HepG2 (cell line): ENCODE measurements around the gene SF1. TPM values are rescaled to one million over a fixed set of nuclear protein-coding genes. Genes with fewer than 3 reads are reported as not detected.

ENCODE experiments used
- BRCA1 ChIP-seq: sonication (generic); formaldehyde crosslinking; IDR thresholded peaks from 2 replicates; pipeline ENCODE4 v1.4.0; 2020; ENCODE audit warnings: missing genetic modification reagents
- EZH2 ChIP-seq: conservative IDR thresholded peaks from 2 replicates; pipeline ENCODE4 v1.6.1; 2012; ENCODE audit warnings: mild to moderate bottlenecking, low read depth, low read length, moderate library complexity
- KLF9 ChIP-seq: IDR thresholded peaks from 2 replicates; pipeline ENCODE4 v1.6.1; 2016; ENCODE audit warnings: low read depth
- RXRA ChIP-seq: sonication (generic); formaldehyde crosslinking; IDR thresholded peaks from 2 replicates; pipeline ENCODE4 v1.5.1; 2020; ENCODE audit warnings: missing genetic modification reagents
- SAP130 ChIP-seq: IDR thresholded peaks from 2 replicates; pipeline ENCODE4 v1.6.1; 2016; ENCODE audit warnings: low read depth
- SP4 ChIP-seq: sonication (generic); formaldehyde crosslinking; IDR thresholded peaks from 2 replicates; pipeline ENCODE4 v1.8.1; 2023; ENCODE audit warnings: mild to moderate bottlenecking, missing genetic modification reagents
- SPEN ChIP-seq: sonication (generic); formaldehyde crosslinking; IDR thresholded peaks from 2 replicates; pipeline ENCODE4 v1.5.1; 2020; ENCODE audit warnings: low read depth, mild to moderate bottlenecking, missing genetic modification reagents
- SRSF9 ChIP-seq: fragments of 200-400 bp; formaldehyde crosslinking; IDR thresholded peaks from 2 replicates; pipeline ENCODE4 v1.6.1; 2018; ENCODE audit warnings: borderline replicate concordance, mild to moderate bottlenecking, low read depth, low read length; ENCODE audit not compliant: insufficient read depth, poor library complexity, severe bottlenecking
- STAG1 ChIP-seq: sonication (generic); formaldehyde crosslinking; IDR thresholded peaks from 2 replicates; pipeline ENCODE4 v1.4.0; 2020; ENCODE audit warnings: missing genetic modification reagents
- TARDBP ChIP-seq: sonication (generic); formaldehyde crosslinking; IDR thresholded peaks from 2 replicates; pipeline ENCODE4 v1.8.0; 2022; ENCODE audit warnings: mild to moderate bottlenecking, missing genetic modification reagents
- ZNF572 ChIP-seq: sonication (generic); formaldehyde crosslinking; IDR thresholded peaks from 2 replicates; pipeline ENCODE4 v1.5.1; 2020; ENCODE audit warnings: mild to moderate bottlenecking, missing genetic modification reagents
- ZNF619 ChIP-seq: sonication (generic); formaldehyde crosslinking; IDR thresholded peaks from 2 replicates; pipeline ENCODE4 v1.4.0; 2020; ENCODE audit warnings: mild to moderate bottlenecking, missing genetic modification reagents
- polyA plus RNA-seq, 8 experiments: library from polyadenylated mRNA; depleted of rRNA in 3 of 8; stranded (reverse) in 7 of 8; unstranded in 1 of 8; fragments of >200 nt; fragmentation: Illumina TruSeq in 4 of 8; extraction: Trizol in 4 of 8; gene quantifications; 2 replicates each; pipeline versions ENCODE4 v1.2.1 to v1.2.3, GENCODE V29; 2011 to 2016; ENCODE audit warnings: low read depth in 4 of 8, missing spikeins in 1 of 8, mixed read lengths in 1 of 8; ENCODE audit not compliant: insufficient read depth in 1 of 8
- total RNA-seq, 5 experiments: library from RNA; depleted of rRNA; stranded (reverse); fragments of >200 nt; fragmentation: Illumina TruSeq; extraction: Trizol; gene quantifications; 2 replicates each; pipeline ENCODE4 v1.2.3, GENCODE V29; 2016; ENCODE audit warnings: low read depth in 1 of 5
- TF ChIP-seq, protein P1 (sequence below), 2 experiments: sonication (generic) in 1 of 2; formaldehyde crosslinking in 1 of 2; IDR thresholded peaks; 2 replicates each; pipeline versions ENCODE4 v1.4.0 to v1.6.1; 2018 to 2020; ENCODE audit warnings: missing genetic modification reagents in 2 of 2, borderline replicate concordance in 1 of 2, low read depth in 1 of 2, mild to moderate bottlenecking in 1 of 2, missing biosample characterization in 1 of 2
- TF ChIP-seq, protein P2 (sequence below): sonication (generic); formaldehyde crosslinking; IDR thresholded peaks from 2 replicates; pipeline ENCODE4 v1.5.0; 2020; ENCODE audit warnings: mild to moderate bottlenecking, missing genetic modification reagents
- TF ChIP-seq, protein P3 (sequence below): sonication (generic); formaldehyde crosslinking; IDR thresholded peaks from 2 replicates; pipeline ENCODE4 v1.4.0; 2020; ENCODE audit warnings: mild to moderate bottlenecking, missing genetic modification reagents
- TF ChIP-seq, protein P4 (sequence below): sonication (generic); formaldehyde crosslinking; IDR thresholded peaks from 2 replicates; pipeline ENCODE4 v1.4.0; 2020; ENCODE audit warnings: mild to moderate bottlenecking, missing genetic modification reagents

Gene SF1
- total and polyA plus RNA-seq, 2 of the 13 experiments (the other 11 are each of a cell fraction or from before 2014, with no cell fraction given), result 55.5 to 70.4 TPM

DNA sequence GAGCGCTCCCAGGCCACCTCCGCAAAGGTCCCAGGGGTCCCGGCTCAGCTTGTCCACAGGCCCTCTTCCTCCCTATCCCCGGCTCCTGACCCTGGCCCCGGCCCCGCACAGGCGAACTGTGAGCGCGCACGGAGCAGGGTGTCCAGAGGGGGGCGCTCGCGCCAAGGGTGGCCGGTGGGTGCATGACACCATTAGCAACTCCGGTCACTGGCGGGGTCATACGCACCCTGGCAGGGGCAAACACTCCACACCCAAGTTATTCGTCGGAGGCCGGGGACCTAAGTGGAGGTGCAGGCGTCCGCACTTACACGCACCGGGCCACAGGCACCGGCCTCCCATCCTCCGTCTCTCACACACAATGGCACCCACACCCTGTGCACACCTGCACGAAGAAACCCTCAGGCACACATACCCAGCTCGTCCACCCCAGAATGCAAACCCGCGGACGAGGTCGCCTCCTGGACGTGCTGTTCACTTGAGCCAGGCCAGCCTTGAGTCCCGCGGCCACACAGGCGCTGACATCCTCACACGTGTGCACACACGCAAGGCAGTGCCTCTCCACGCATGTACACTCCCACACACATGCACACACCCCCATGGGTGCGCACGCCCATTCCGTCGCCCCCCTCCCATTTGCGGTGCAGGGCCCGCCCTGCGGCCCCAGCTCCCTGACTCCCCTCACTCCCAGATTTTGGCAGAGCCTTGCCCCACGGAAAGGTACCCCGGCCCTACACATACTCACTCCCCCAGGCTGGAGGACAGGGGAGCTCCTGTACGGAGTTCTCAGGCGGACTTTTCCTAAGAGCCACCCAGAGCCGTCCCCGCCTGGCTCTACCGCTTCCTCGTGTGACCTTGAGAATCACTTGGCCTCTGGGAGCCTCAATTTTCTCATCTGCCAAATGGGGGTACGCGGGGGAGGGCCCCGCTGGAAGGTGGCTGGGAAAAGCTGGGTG is 34.5 kb downstream of the SF1 start, which contains the start of gene RASGRP2 (continued):
- TF ChIP-seq, protein P1, sequence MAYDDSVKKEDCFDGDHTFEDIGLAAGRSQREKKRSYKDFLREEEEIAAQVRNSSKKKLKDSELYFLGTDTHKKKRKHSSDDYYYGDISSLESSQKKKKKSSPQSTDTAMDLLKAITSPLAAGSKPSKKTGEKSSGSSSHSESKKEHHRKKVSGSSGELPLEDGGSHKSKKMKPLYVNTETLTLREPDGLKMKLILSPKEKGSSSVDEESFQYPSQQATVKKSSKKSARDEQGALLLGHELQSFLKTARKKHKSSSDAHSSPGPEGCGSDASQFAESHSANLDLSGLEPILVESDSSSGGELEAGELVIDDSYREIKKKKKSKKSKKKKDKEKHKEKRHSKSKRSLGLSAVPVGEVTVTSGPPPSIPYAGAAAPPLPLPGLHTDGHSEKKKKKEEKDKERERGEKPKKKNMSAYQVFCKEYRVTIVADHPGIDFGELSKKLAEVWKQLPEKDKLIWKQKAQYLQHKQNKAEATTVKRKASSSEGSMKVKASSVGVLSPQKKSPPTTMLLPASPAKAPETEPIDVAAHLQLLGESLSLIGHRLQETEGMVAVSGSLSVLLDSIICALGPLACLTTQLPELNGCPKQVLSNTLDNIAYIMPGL (CRISPR knock-in tag; IDR thresholded peaks at IDR 0.05; ENCODE audit: borderline replicate concordance in 1 of 2, low read depth in 1 of 2), result peak; percentile 2 to 42; a peak in 1 of 4 replicates
- no peak for TF ChIP-seq SRSF9
- TF ChIP-seq, protein P2, sequence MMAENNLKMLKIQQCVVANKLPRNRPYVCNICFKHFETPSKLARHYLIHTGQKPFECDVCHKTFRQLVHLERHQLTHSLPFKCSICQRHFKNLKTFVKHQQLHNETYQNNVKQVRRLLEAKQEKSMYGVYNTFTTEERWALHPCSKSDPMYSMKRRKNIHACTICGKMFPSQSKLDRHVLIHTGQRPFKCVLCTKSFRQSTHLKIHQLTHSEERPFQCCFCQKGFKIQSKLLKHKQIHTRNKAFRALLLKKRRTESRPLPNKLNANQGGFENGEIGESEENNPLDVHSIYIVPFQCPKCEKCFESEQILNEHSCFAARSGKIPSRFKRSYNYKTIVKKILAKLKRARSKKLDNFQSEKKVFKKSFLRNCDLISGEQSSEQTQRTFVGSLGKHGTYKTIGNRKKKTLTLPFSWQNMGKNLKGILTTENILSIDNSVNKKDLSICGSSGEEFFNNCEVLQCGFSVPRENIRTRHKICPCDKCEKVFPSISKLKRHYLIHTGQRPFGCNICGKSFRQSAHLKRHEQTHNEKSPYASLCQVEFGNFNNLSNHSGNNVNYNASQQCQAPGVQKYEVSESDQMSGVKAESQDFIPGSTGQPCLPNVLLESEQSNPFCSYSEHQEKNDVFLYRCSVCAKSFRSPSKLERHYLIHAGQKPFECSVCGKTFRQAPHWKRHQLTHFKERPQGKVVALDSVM (CRISPR knock-in tag), result no peak
- TF ChIP-seq, protein P3, sequence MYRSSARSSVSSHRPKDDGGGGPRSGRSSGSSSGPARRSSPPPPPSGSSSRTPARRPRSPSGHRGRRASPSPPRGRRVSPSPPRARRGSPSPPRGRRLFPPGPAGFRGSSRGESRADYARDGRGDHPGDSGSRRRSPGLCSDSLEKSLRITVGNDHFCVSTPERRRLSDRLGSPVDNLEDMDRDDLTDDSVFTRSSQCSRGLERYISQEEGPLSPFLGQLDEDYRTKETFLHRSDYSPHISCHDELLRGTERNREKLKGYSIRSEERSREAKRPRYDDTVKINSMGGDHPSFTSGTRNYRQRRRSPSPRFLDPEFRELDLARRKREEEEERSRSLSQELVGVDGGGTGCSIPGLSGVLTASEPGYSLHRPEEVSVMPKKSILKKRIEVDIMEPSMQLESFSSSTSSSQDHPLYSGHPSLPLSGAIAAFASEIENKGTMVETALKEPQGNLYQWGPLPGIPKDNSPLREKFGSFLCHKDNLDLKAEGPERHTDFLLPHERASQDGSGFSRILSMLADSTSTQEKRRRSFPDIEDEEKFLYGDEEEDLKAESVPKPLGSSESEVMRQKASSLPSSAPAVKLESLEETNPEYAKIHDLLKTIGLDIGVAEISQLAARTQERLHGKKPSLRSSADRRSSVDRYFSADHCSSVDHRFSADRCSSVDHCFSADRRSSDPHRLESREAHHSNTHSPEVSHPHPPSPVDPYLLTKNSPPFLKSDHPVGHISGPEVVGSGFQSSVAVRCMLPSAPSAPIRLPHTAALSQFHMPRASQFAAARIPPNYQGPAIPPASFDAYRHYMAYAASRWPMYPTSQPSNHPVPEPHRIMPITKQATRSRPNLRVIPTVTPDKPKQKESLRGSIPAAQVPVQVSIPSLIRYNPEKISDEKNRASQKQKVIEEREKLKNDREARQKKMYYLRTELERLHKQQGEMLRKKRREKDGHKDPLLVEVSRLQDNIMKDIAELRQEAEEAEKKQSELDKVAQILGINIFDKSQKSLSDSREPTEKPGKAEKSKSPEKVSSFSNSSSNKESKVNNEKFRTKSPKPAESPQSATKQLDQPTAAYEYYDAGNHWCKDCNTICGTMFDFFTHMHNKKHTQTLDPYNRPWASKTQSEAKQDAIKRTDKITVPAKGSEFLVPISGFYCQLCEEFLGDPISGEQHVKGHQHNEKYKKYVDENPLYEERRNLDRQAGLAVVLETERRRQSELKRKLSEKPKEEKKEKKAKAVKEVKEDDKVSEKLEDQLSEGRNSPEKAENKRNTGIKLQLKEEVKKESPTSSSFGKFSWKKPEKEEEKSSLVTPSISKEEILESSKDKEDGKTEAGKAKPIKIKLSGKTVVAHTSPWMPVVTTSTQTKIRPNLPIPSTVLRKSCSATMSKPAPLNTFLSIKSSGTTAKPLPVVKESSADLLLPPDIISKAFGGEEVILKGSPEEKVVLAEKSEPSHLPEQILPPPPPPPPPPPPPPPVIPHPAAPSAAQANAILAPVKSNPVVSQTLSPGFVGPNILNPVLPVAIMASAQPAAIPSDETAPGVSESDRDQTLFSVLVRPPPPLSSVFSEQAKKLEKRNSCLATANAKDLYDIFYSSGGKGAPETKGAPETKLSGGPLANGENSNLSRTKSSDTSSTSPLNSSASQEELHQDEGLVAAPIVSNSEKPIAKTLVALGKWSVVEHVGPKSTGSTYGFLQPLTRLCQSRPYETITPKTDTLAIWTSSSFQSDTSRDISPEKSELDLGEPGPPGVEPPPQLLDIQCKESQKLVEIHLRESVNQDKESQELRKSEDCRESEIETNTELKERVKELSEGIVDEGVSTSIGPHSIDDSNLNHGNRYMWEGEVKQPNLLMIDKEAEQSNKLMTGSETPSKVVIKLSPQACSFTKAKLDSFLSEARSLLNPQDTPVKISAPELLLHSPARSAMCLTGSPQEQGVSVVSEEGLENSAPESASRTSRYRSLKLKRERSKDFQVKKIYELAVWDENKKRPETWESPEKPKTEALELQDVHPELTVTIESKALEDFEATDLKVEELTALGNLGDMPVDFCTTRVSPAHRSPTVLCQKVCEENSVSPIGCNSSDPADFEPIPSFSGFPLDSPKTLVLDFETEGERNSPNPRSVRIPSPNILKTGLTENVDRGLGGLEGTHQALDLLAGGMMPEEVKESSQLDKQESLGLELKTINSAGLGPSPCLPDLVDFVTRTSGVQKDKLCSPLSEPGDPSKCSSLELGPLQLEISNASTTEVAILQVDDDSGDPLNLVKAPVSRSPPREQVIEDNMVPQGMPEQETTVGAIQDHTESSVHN (CRISPR knock-in tag), result no peak
- peak; percentile 33; the same call in 1 of the 2 replicates for TF ChIP-seq SP4 (CRISPR knock-in tag)
- TF ChIP-seq ZNF572 (CRISPR knock-in tag), result no peak
- TF ChIP-seq, protein P4, sequence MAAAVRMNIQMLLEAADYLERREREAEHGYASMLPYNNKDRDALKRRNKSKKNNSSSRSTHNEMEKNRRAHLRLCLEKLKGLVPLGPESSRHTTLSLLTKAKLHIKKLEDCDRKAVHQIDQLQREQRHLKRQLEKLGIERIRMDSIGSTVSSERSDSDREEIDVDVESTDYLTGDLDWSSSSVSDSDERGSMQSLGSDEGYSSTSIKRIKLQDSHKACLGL (CRISPR knock-in tag), result no peak
- TF ChIP-seq ZNF619 (CRISPR knock-in tag), result peak; percentile 62
- peak; percentile 47 for TF ChIP-seq STAG1
- TF ChIP-seq EZH2, result peak; percentile 91
- no peak for TF ChIP-seq BRCA1 (CRISPR knock-in tag)
- TF ChIP-seq SPEN (CRISPR knock-in tag), result 0 out of 2 replicates have a peak, but pooled peaks have one; percentile 21
- TF ChIP-seq KLF9, result no peak
- no peak for TF ChIP-seq RXRA (CRISPR knock-in tag)
- 0 out of 2 replicates have a peak, but pooled peaks have one; percentile 15 for TF ChIP-seq SAP130 (CRISPR knock-in tag)
- TF ChIP-seq TARDBP (CRISPR knock-in tag), result no peak
